Transverse colon (tissue), 4 donors: ENCODE measurements around the gene PLCG2. TPM values are rescaled to one million over a fixed set of nuclear protein-coding genes. Genes with fewer than 3 reads are reported as not detected.
"Not testable (repeated sequence)": the region's sequence is repeated elsewhere in the genome, so short reads cannot be mapped to it uniquely, and the experiment has no call there.

Experiments
- DNase-seq: peaks from one replicate; pipeline ENCODE4 v3.0.0-alpha.2; 2019
- H3K27ac ChIP-seq, 4 donors: fragments of 200-600 bp; sonication (generic); 2 replicates each; pipeline ENCODE4 v1.5.1; 2016 to 2018; ENCODE audit warnings: inconsistent platforms in 4 of 4
- H3K27me3 ChIP-seq: fragments of 200-600 bp; sonication (generic); 2 replicates; pipeline ENCODE4 v1.5.1; 2017; ENCODE audit warnings: inconsistent platforms
- H3K36me3 ChIP-seq, 4 donors: fragments of 200-600 bp; sonication (generic); 2 replicates each; pipeline ENCODE4 v1.5.1; 2017 to 2019; ENCODE audit warnings: inconsistent platforms in 4 of 4
- H3K4me1 ChIP-seq, 4 donors: fragments of 200-600 bp; sonication (generic); 2 replicates each; pipeline ENCODE4 v1.5.1; 2017 to 2020; ENCODE audit warnings: inconsistent platforms in 4 of 4
- H3K4me3 ChIP-seq, 4 donors: fragments of 200-600 bp; sonication (generic); 1 replicate in 1 of 4; 2 replicates in 3 of 4; pipeline versions ENCODE4 v1.5.1 to v1.6.1; 2017 to 2019; ENCODE audit warnings: inconsistent platforms in 4 of 4
- H3K9me3 ChIP-seq, 2 donors: fragments of 200-600 bp; sonication (generic); 2 replicates each; pipeline ENCODE4 v1.5.1; 2017 to 2019; ENCODE audit warnings: inconsistent platforms in 2 of 2
- CTCF ChIP-seq, 5 experiments: fragments of 200-600 bp in 3 of 5; fragments of 450-650 bp in 2 of 5; sonication (generic) in 3 of 5; IDR thresholded peaks; 1 replicate in 2 of 5; 2 replicates in 3 of 5; pipeline ENCODE4 v1.5.1; 2016 to 2017; ENCODE audit warnings: antibody characterized with exemption in 5 of 5, inconsistent platforms in 3 of 5, mild to moderate bottlenecking in 2 of 5, moderate library complexity in 1 of 5
- EP300 ChIP-seq: sonication (generic); formaldehyde crosslinking; IDR thresholded peaks from one replicate; pipeline ENCODE4 v1.6.1; 2017; ENCODE audit warnings: antibody characterized with exemption, low read depth
- POLR2A ChIP-seq: fragments of 450-650 bp; IDR thresholded peaks from one replicate; pipeline ENCODE4 v1.6.1; 2016; ENCODE audit warnings: antibody characterized with exemption, mild to moderate bottlenecking, moderate library complexity
- POLR2AphosphoS5 ChIP-seq, 3 donors: sonication (generic); formaldehyde crosslinking; IDR thresholded peaks; one replicate each; pipeline ENCODE4 v1.6.1; 2016; ENCODE audit warnings: antibody characterized with exemption in 3 of 3
- WGBS, 2 donors: methylation state at CpG; one replicate each; pipeline ENCODE4 v1.1.5; 2018; ENCODE audit warnings: low coverage in 1 of 2; 5-methylcytosine and 5-hydroxymethylcytosine counted together
- in situ Hi-C, 4 donors: fragments of 200-750 bp; cut with MboI; loops; one replicate each; pipeline versions ENCODE4 v1.15.0 to v1.15.1; 2017; ENCODE audit warnings: low sequenced_read_pairs in 3 of 4, low pct_ligation_motif_present in 1 of 4, low pct_unique_long_range_greater_than_20kb in 1 of 4
- intact Hi-C: fragments of 100-400 bp; cut with DNase I; formaldehyde crosslinking; loops from one replicate; pipeline ENCODE4 v1.15.1; 2023; ENCODE audit warnings: low total_unique reads
- total RNA-seq, 4 donors: library from RNA; depleted of rRNA; stranded (reverse); fragments of >200 nt; gene quantifications; one replicate each; pipeline ENCODE4 v1.1.0, GENCODE V29; 2016

PLCG2 gene
- total RNA-seq, 4 donors from 2014 or later, result 9.0 to 65.9 (median 28.6) TPM

- intact Hi-C loops, result no loop called here
- in situ Hi-C loops, result no loop called here
- no peak for DNase-seq
- H3K9me3 ChIP-seq, result no peaks in the 10 kb centered on the region
- peaks cover 22% of the 10 kb centered on the region for H3K27me3 ChIP-seq
- TF ChIP-seq POLR2AphosphoS5 (IDR thresholded peaks at IDR 0.05) (no peak), CTCF (IDR thresholded peaks at IDR 0.05) (no peak), EP300 (no peak), POLR2A (no peak)
- H3K36me3 ChIP-seq, result no peaks in the 10 kb centered on the region
- no peak overlapping the region for H3K27ac ChIP-seq
- no peak overlapping the region for H3K4me3 ChIP-seq
- H3K4me1 ChIP-seq, result no peaks in the 10 kb centered on the region
- WGBS, 2 donors, result 61% methylated on average over 2 to 9 of the region's 9 CpGs
Measured at GRCh38 chr16:81756615-81757356, 22.3 kb upstream of the PLCG2 start.

GRCh38 chr16:81758376-81758775, 20.7 kb upstream of the PLCG2 start:
- in situ Hi-C loops, result no loop called here
- 6 to 14% methylated on average over 2 of the region's 2 CpGs for WGBS, 2 donors

GRCh38 chr16:81762322-81762721, 16.8 kb upstream of the PLCG2 start:
- in situ Hi-C loops, H3K4me3 ChIP-seq, H3K36me3 ChIP-seq, DNase-seq, intact Hi-C loops, H3K4me1 ChIP-seq, H3K9me3 ChIP-seq, H3K27ac ChIP-seq: not testable (repeated sequence)
- H3K27me3 ChIP-seq, result peaks cover 57% of the 10 kb centered on the region
- WGBS, 2 donors, result 57 to 68% methylated on average over 3 to 4 of the region's 4 CpGs

More at GRCh38 chr16:81758376-81758775, 20.7 kb upstream of the PLCG2 start:
- peaks cover 35% of the 10 kb centered on the region for H3K27me3 ChIP-seq
- no peaks in the 10 kb centered on the region for H3K4me1 ChIP-seq
- H3K4me3 ChIP-seq, result no peak overlapping the region
- no peaks in the 10 kb centered on the region for H3K36me3 ChIP-seq
- TF ChIP-seq EP300 (no peak), POLR2AphosphoS5 (IDR thresholded peaks at IDR 0.05) (no peak), POLR2A (no peak), CTCF (IDR thresholded peaks at IDR 0.05) (no peak)
- intact Hi-C loops, result no loop called here
- H3K27ac ChIP-seq, result no peak overlapping the region
- DNase-seq, result no peak
- H3K9me3 ChIP-seq, result no peaks in the 10 kb centered on the region

GRCh38 chr16:81765111-81765919, 13.8 kb upstream of the PLCG2 start:
- no peak for DNase-seq
- 81 to 88% methylated on average over 7 to 11 of the region's 11 CpGs for WGBS, 2 donors
- Histone ChIP-seq H3K27ac (no peak overlapping the region), H3K4me1 (peaks cover 0 to 5% (median 2%) of the 10 kb centered on the region in 4 donors), H3K36me3 (no peaks in the 10 kb centered on the region), H3K27me3 (peaks cover 59% of the 10 kb centered on the region), H3K9me3 (no peaks in the 10 kb centered on the region), H3K4me3 (no peak overlapping the region)
- intact Hi-C loops (no loop called here), in situ Hi-C loops (no loop called here)
- no peak for TF ChIP-seq CTCF (IDR thresholded peaks at IDR 0.05)
- TF ChIP-seq POLR2A, result no peak
- TF ChIP-seq POLR2AphosphoS5 (IDR thresholded peaks at IDR 0.05), result no peak
- no peak for TF ChIP-seq EP300
